Activated T-cell treated with anti-CD3 and anti-CD28 coated beads for 1 hour (primary cell): ENCODE measurements around the gene CYP4F11.
"Not testable (repeated sequence)": the region's sequence is repeated elsewhere in the genome, so short reads cannot be mapped to it uniquely, and the experiment has no call there.

Experiments used
- DNase-seq: peaks from one replicate; pipeline ENCODE4 v3.0.0-alpha.2; 2020; ENCODE audit warnings: low read depth

The CYP4F11 gene, protein sequence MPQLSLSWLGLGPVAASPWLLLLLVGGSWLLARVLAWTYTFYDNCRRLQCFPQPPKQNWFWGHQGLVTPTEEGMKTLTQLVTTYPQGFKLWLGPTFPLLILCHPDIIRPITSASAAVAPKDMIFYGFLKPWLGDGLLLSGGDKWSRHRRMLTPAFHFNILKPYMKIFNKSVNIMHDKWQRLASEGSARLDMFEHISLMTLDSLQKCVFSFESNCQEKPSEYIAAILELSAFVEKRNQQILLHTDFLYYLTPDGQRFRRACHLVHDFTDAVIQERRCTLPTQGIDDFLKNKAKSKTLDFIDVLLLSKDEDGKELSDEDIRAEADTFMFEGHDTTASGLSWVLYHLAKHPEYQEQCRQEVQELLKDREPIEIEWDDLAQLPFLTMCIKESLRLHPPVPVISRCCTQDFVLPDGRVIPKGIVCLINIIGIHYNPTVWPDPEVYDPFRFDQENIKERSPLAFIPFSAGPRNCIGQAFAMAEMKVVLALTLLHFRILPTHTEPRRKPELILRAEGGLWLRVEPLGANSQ

DNA sequence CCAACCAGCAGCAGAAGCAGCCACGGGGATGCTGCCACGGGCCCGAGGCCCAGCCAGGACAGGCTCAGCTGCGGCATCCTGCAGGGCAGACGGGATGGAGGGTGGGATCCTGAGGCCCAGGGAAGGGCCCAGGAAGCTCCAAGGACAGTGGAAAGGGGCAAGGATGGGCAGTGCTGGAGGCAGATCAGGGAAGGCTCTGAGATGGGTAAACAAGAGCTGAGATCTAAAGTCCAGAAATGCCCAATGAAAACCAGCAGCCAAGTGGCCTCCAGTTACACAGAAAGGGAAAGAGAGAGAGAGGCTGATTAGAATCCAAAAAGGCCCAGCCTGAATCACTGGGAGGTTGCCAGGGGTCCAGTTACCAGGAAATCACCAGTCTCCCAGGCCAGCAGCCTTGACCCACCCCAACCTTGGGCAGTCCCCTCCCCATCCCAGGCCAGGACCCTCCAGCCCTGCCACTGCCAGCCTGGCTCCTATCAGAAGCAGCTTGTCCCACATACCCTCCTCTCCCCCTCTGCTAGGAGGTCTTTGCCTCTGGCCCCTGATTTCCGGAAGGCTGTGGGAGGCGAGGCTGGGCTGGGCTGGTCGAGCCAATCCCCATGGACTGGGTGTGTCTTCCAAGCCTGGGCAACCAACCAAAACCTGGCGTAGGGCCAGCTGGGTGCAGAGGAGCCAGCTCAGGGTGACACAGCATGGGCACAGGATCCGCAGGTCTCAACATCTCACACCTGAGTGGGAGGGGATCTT lies at the start of gene CYP4F11:
TSS of gene CYP4F11 (minus strand) at position 198 of the 747 bp plus-strand sequence. CDS start at position 77, 121 bp downstream.
- DNase-seq: no peak

DNA sequence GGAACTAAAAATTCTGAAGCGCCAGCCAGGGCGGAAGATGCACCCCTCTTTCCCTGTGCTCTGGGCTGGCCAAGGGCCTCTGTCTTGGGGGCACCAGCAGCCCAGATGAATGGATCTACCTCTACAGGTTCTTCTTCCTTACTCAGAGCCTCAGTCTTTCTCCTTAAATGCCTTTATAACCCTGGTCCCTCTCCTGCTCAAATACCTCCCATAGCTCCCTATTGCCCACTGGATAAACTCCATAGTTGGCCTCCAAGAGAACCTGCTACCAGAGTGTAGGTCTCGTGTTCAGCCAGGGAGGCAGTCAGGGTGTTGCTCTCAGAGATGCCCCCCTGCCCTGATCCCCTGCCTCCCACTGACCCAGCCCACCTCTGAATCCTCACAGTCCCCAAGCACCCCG lies 45.0 kb upstream of the CYP4F11 start:
- no peak for DNase-seq

DNA sequence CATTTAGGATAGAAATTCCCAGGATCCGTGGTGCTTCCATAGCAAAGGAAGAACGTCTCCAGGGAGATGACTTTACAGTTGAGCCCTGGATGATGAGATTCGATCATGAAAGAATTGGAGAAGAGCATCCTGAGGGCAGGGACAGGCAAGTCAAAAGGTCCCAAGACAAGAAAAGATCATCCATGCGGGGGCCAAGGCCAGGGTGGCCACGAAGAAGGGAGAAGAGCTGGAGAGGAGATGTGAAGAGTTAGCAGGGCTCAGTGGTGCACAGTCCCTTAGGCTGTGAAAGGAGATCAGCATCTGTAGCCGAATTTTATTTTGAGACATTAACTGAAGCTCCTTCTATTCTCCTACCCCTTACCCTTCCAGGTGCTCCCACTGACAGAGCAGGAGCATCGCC lies 43.4 kb upstream of the CYP4F11 start:
- DNase-seq: no peak

DNA sequence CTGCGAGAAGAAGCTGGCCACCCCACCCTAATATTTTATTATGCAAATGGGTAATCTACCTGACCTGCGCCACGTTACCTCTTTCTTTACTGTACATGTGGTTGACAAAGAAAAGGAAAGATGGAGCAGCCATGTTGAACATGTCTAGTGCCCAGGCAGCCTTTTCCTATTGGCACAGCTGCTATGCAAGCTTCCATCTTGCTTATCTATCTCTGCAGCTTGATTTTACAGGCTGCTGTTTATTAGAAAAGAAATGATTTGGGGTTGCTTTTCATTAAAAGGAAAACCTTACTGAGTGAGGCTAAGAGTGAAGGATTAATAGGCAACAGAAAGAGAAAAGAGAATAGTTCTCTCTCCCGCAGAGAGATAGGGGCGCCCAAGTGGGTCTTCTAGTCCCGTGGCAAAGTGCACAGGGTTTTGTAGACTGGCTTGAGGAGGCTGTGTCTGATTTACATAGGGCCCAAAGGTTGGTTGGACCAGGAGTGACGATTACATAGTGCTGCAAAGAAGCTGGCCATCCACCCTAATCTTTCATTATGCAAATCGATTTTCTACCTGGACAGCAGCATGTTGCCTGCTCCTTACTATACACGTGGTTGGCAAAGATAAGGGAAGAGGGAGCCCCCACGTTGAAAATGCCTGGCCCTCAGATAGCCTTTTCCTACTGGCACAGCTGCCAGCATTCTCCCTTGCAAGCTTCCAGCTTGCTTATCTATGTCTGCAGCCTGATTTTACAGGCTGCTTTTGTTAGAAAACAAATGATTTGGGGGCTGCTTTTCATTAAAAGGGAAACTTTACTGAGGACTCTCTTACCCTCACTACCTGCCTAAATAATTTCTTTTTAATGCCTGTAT lies 42.7 kb upstream of the CYP4F11 start:
- no peak for DNase-seq

DNA sequence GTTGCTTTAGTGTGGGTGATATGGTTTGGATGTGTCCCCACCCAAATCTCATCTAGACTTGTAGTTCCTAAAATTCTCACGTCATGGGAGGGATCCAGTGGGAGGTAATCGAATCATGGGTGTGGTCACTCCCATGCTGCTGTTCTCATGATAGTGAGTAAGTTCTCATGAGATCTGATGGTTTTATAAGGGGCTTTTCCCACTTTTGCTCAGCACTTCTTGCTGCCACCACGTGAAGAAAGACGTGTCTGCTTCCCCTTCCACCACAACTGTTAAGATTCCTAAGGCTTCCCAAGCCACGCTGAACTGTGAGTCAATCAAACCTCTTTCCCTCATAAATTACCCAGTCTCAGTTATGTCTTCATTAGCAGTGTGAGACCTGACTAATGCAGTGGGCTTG lies 40.5 kb upstream of the CYP4F11 start:
- DNase-seq: no peak

DNA sequence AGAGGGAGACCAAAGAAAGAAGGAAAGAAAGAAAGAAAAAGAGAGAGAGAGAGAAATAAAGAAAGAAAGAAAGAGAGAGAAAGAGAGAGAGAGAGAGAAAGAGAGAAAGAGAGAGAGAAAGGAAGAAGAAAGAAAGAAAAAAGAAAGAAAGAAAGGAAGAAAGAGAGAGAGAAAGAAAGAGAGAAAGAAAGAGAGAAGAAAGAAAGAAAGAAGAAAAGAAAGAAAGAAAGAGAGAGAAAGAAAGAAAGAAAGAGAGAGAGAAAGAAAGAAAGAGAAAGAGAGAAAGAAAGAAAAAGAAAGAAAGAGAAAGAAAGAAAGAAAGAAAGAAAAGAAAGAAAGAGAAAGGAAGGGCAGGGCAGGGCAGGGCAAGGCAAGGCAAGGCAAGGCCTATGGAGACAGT lies 37.7 kb upstream of the CYP4F11 start:
- not testable (repeated sequence) for DNase-seq

DNA sequence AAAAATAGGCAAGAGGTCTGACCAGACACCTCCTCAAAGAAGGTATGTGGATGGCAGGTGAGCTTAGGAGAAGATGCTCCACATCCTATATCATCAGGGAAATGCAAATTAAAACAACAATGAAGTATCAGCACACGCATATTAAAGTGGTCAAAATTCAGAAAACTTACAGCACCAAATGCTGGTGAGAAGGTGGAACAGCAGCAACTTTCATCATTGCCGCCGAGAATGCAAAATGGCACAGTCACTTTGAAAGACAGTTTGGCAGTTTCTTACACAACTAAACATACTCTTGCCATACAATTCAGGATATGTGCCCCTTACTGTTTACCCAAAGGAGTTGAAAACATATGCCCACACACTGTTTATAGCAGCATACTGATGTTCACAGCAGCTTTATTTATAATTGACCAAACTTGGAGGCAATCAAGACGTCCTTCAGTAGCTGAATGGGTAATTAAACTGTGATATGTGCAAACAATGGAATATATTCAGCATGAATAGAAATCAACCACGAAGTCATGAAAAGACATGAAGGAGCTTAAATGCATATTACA lies 37.0 kb upstream of the CYP4F11 start:
- no peak for DNase-seq

DNA sequence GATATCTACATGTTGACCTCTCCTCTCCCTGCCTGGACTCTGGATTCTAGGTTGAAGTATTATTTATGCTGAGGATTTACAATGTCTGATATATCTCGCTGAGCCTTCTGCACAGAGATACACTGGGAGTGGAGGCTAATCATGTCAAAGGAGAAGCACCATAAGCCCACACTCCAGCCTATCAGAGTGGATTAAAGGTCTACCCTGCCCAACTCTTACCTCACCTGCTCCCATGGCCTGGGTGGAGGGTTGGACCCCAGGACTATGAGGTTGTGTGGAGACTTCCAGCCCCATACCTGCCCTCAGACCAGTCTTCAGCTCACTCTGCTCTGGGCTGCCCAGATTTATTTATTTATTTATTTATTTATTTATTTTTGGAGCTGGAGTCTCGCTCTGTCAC lies 29.9 kb upstream of the CYP4F11 start:
- DNase-seq: no peak

DNA sequence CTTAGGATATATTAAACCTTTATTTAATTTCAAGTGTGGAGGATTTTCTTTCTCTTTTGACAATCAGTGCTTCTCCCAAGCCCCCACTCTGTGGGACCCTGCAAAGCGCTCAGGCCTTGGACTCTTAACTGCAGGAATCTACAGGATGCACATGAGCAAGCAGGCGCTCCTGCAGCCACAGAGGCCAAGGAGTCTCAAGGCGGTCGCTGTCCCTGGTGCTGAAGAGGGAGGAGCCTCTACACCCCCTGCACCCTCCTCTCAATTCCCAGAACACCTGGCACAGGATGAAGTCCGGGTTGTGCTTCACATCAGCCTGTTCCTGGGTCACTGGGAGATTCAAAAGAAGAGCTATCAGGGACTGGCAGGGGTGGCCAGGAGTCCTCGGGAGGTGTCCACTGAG lies 28.0 kb upstream of the CYP4F11 start:
- DNase-seq: no peak

DNA sequence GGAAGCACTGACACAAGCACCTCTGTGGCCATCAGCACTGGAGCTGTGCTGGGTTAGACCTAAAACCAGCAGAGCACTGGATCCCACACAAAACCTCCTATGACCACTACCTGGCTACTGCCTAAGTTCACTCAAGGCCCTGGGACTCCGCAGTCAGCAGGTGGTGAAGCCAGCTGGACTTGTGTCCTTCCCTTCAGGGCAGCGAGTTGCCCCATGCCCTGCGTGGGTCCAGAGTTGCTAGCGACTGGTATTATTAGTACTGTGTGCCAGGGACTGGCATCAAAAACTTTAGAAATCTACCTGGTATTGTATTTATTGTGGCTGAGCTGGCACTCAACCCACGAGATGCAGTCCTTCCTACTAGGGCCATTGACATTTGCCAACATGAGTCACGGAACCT lies 20.5 kb upstream of the CYP4F11 start:
- DNase-seq: no peak

DNA sequence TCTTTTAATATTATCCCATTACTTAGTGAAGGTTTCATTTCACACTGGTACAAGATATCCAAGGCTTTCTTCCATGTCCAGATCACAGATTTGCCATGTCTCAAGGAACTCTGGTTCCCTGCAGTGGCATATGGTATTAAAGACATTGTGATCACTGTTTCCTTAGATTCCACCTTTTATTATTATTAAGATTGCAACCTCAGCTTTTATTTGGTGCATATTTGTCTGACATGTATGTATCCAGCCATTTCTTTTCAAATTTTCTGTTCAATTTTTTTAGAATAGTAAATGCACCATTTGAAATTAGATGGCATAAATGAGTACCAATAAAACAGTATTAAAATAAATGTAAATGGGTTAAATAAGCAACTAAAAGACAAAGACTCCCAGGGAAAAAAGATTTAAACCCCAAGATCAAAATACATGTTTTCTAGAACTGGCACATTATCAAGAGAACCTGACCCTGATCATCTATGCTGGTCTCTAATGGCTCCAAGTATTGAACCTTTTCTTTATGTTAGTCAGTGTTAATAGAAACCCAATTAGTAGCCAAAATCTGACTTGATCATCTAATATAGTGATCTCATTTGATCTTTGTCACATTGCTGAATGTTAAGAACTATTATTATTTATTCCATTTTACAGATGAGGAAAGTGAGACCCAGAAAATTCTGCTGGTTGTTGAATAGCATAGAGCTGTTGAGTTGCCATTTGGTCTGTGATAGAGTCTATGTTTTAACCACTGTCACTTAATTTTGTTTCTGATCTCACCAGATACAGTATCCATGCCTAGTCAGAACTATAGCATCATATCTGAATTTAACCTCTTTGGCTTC lies 14.1 kb upstream of the CYP4F11 start, which contains the start of gene OR10H4:
TSS of gene OR10H4 (plus strand) at position 786 of the 836 bp plus-strand sequence. CDS start at position 786, 0 bp downstream.
- DNase-seq: no peak

DNA sequence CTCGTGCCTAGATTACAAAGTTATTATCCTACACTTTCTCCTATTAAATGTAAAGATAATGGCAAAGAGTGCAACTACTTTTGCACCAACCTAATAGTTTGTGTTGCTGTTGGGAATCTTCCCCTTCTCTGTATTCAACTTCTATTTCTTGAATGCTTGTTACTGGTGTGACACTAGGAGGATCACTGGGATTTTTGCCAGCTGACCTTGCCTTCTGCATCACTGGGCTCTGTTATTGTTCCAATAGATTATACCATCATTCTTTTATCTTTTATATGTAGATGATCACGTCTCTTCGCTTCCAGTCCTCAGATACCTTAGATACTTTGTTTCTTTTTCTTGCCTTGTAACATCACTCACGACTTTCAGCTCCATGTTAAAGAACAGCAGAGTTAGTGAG lies 11.0 kb upstream of the CYP4F11 start:
- no peak for DNase-seq

DNA sequence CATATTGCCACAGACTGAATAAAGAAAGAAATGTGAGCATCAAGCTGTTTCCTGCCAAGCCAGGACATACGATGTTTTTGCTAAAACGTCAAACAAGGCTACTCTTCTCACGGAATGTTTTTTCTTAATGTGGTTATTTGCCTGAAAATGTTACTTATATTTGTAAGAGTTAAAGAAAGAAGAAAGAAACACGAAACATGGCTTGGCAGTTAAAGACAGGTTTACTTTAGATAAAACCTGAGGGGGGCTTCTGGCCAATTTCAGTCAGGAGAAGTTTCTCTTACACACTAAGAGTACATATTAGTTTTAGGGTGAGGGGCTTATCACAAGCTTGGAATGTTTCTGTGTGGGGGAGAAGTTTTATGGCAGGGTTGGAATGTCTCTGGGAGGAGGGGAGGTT lies 10.1 kb upstream of the CYP4F11 start:
- no peak for DNase-seq

DNA sequence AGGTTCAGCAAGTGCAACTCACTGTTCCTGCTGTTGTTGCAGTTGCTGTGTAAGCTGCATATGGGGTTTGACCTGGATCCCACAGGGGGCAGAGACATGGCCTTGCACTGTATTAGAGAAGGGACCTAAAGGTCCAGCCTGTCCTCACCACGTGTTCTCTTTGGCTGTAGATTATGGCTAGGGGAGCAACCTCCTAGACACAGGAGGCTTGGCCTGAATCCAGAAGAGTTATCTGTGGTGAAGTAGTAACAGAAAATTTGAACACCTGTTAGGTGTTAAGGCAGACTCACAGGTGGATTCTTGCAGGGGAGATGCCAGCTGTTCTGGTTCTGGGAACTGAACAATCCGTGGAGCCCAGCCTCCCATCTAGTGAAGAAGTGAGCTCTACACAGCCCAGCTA lies 3.4 kb upstream of the CYP4F11 start:
- DNase-seq: no peak

DNA sequence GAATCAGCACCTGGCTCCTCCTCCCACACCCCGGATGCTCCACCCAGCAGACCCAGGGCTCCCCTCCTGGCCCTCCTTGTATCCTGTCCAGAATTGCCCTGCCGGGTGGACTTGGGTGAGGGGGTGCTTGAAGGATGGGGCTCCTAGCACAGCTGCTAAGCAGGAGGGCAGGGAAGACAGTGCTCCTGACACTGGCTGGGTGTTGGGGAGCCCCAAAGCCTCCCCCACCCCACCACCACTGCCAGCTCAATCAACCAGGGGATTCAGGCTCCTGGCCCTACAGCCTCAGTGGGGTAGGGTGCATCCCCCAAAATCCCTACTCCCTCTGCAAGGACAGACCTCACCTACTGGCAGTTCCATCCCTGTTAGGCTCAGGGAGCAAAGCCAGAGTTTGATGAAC lies 2.6 kb upstream of the CYP4F11 start:
- DNase-seq: no peak

DNA sequence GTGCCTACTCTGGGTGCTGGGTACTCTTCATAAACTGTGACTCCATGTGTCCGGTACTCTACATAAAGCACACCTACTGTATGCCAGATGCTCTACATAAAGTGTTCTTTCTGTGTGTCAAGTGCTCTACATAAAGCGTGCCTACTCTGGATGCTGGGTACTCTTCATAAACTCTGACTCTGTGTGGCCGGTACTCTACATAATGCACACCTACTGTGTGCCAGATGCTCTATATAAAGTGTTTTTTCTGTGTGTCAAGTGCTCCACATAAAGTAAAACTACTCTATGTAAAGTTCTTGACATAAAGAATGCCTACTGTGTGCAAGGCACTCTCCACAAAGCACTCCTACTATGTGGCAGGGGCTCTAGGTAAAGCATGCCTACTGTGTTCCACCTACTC lies 1.8 kb upstream of the CYP4F11 start:
- DNase-seq: no peak

DNA sequence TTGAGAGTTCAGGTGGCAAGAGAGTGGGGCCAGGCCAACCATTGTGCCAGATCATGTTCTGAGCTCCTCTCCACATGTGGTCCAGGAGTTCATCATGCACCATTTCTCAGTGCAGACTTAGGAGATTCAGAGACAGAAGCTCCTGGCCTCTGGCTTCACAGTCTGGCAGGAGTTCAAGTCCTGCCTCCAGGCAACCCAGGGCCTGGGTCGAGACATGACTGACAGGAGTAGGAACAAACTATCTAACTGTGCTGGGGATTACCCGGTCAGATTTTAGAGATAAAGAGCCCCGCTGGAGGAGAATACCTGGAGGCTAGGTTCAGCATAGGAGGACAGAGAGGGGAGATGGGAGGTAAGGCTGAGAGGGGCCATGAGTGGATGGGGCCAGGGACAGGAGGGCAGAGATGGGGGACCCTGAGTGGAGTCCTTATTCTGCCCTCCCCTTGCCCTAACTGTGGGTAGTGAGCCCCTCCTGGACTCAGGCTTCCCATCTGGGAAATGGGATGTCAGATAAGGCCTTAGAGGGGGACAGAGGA lies 906 bp upstream of the CYP4F11 start:
- no peak for DNase-seq

DNA sequence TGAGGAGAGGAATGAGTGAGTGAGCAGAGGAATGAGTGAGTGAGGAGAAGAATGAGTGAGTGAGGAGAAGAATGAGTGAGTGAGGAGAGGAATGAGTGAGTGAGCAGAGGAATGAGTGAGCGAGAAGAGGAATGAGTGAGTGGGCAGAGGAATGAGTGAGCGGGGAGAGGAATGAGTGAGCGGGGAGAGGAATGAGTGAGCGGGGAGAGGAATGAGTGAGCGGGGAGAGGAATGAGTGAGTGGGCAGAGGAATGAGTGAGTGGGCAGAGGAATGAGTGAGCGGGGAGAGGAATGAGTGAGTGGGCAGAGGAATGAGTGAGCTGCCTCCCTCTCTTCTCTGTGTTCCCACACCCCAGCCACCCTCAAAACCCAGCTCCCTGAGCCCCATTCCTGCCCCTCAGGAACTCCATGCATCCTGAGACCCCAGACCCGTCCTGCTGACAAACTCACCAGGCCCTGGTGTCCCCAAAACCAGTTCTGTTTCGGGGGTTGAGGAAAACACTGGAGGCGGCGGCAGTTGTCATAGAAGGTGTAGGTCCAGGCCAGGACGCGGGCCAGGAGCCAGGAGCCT lies 483 bp downstream of the CYP4F11 start:
- DNase-seq: not testable (repeated sequence)

DNA sequence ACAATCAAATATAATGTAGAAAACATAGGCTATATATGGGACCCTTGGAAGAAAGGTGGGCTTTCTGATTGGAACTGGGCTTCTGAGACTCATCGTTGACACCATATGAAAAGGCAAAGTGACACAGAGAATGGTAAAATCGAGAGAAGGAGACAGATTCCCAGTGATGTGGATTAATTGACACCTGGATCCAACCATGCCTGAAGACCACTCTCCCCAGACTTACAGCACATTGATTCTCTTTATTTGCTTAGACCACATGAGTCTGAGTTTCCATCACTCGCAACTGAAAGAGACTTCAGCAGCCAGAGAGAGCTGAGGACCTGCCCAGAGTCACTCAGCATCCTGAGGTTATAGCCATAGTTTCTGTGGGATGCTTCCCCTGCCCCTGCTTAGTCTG lies 6.0 kb downstream of the CYP4F11 start:
- no peak for DNase-seq

DNA sequence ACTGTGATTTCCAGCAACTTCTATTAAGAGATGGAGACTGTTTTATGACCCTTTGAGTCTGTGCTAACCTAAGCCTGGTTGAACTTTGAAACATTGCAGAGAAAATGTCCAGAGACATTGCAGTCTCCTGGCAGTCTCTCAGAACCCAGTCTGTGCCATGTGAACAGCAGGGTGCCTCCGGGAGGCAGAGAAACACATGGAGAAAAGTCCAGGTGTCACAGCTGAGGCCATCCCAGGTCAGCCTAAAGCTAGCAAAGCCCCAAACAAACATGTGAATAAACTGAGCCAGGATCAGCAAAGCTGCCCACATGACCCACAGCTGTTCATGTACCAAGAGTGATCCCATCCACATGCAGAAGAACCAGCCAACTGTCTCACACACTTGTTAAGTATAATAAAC lies 7.8 kb downstream of the CYP4F11 start:
- no peak for DNase-seq
